Measurements from ENCODE around the gene SNUPN.
A peak's percentile ranks its signal among the peaks of the same experiment; 100 is the strongest.
"Not testable (repeated sequence)": the region's sequence is repeated elsewhere in the genome, so short reads cannot be mapped to it uniquely, and the experiment has no call there.

The SNUPN gene

DNA sequence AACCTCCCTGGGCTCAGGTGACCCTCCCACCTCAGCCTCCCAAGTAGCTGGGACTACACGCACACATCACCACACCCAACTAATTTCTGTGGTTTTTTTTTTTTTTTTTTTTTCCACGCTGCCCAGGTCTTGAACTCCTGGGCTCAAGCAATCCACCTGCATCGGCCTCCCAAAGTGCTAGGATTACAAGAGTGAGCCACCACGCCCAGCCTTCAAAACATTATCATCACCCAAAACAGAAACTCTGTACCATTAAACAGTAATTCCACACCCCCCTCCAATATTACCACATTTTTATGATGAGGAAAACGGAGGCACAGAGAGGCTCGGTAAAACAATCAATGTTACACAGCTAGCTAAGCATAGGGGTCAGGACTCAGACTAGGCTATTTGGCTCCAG is 10.5 kb upstream of the SNUPN start:
- intact Hi-C loops (cut with micrococcal nuclease) = no loop called here
- Mint-ChIP-seq H3K27ac (no peak overlapping the region), H3K4me3 (no peak overlapping the region), H3K9me3 (no peaks in the 10 kb centered on the region), H3K27me3 (no peaks in the 10 kb centered on the region), H3K36me3 (ENCODE audit: low read depth) (peaks cover 21% of the 10 kb centered on the region), H3K4me1 (ENCODE audit: low read depth) (peaks cover 30% of the 10 kb centered on the region)

GRCh38 chr15:75633922-75634321 is 8.4 kb upstream of the SNUPN start:
- intact Hi-C loops (cut with micrococcal nuclease); H3K27ac Mint-ChIP-seq: not testable (repeated sequence)

DNA sequence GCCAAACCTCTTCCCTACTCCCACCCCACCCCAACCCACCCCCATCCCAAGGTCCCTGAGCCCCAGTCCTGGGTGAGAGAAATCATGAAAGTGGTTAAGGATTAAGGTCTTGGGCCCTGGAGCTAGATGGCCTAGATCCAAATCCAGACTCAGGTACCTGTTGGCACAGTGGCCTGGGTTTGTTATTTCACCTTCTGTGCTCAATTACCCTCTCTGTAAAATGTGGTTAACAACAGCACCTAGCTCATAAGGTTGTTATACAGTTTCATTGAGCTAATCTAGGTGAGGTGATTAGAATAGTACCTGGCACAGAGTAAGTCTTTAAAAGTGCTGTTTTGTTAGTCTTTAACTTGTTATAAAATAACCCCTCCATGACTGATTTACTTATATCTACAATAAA is 6.4 kb upstream of the SNUPN start:
- Mint-ChIP-seq H3K9me3 (no peaks in the 10 kb centered on the region), H3K27me3 (no peaks in the 10 kb centered on the region), H3K4me1 (ENCODE audit: low read depth) (peaks cover 8% of the 10 kb centered on the region), H3K27ac (no peak overlapping the region), H3K4me3 (no peak overlapping the region), H3K36me3 (ENCODE audit: low read depth) (peaks cover 2% of the 10 kb centered on the region)
- intact Hi-C loops (cut with micrococcal nuclease) = no loop called here

More at GRCh38 chr15:75633922-75634321, 8.4 kb upstream of the SNUPN start:
- not testable (repeated sequence) for H3K9me3 Mint-ChIP-seq, H3K27me3 Mint-ChIP-seq, H3K4me3 Mint-ChIP-seq
- peaks cover 18% of the 10 kb centered on the region for H3K4me1 Mint-ChIP-seq (ENCODE audit: low read depth)
- peaks cover 10% of the 10 kb centered on the region for H3K36me3 Mint-ChIP-seq (ENCODE audit: low read depth)

- peaks cover 40% of the 10 kb centered on the region for H3K4me1 Mint-ChIP-seq (ENCODE audit: low read depth)
- H3K4me3 Mint-ChIP-seq = no peak overlapping the region
- H3K27me3 Mint-ChIP-seq = no peaks in the 10 kb centered on the region
- no peaks in the 10 kb centered on the region for H3K9me3 Mint-ChIP-seq
- intact Hi-C loops (cut with micrococcal nuclease) = no loop called here
- peaks cover 24% of the 10 kb centered on the region for H3K36me3 Mint-ChIP-seq (ENCODE audit: low read depth)
- peak overlapping the region; percentile 81 for H3K27ac Mint-ChIP-seq
Measured at GRCh38 chr15:75622505-75622904, 3.0 kb downstream of the SNUPN start.

DNA sequence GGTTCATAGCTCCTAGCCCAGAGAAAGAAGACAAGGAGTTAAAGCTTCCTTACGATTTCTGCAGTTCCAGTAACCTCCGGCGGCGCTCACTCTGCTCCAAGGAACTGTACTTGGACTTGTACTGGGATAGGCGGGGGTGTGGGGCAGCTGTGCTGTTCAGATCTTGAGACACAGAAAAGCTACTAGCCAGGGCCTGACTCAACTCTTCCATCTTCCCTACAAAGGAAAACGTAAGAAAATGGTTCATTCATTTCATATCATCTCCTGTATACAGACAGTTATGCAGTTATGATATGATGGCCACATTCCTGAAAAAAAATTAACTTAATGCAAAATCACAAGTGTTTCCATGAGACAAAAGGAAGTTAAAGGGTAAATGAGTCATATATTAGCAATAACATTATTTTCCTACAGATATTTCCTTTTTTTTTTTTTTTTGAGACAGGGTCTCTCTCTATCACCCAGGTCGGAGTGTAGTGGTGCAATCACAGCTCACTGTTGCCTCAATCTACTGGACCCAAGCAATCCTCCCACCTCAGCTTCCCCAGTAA is 4.6 kb downstream of the SNUPN start:
- Mint-ChIP-seq H3K36me3 (ENCODE audit: low read depth) (peaks cover 39% of the 10 kb centered on the region), H3K27ac (peak overlapping the region; percentile 81)

GRCh38 chr15:75620058-75620820 is 5.3 kb downstream of the SNUPN start:
- Mint-ChIP-seq H3K9me3 (no peaks in the 10 kb centered on the region), H3K27me3 (no peaks in the 10 kb centered on the region), H3K36me3 (ENCODE audit: low read depth) (peaks cover 44% of the 10 kb centered on the region), H3K27ac (peak overlapping the region; percentile 81), H3K4me3 (peak overlapping the region; percentile 26), H3K4me1 (ENCODE audit: low read depth) (peaks cover 27% of the 10 kb centered on the region)
- intact Hi-C loops (cut with micrococcal nuclease) = no loop called here

More for the DNA sequence above, 4.6 kb downstream of the SNUPN start:
- peaks cover 30% of the 10 kb centered on the region for H3K4me1 Mint-ChIP-seq (ENCODE audit: low read depth)
- intact Hi-C loops (cut with micrococcal nuclease) = no loop called here
- peak overlapping the region; percentile 42 for H3K4me3 Mint-ChIP-seq
- no peaks in the 10 kb centered on the region for H3K27me3 Mint-ChIP-seq
- no peaks in the 10 kb centered on the region for H3K9me3 Mint-ChIP-seq

GRCh38 chr15:75616766-75617165 is 8.8 kb downstream of the SNUPN start:
- Mint-ChIP-seq H3K27me3 (no peaks in the 10 kb centered on the region), H3K27ac (no peak overlapping the region), H3K36me3 (ENCODE audit: low read depth) (peaks cover 74% of the 10 kb centered on the region), H3K4me1 (ENCODE audit: low read depth) (peaks cover 25% of the 10 kb centered on the region), H3K4me3 (no peak overlapping the region), H3K9me3 (no peaks in the 10 kb centered on the region)
- intact Hi-C loops (cut with micrococcal nuclease) = no loop called here

- Mint-ChIP-seq H3K4me1 (ENCODE audit: low read depth) (no peaks in the 10 kb centered on the region), H3K27me3 (no peaks in the 10 kb centered on the region), H3K27ac (peak overlapping the region; percentile 21), H3K9me3 (no peaks in the 10 kb centered on the region), H3K4me3 (no peak overlapping the region), H3K36me3 (ENCODE audit: low read depth) (peaks cover 95% of the 10 kb centered on the region)
- intact Hi-C loops (cut with micrococcal nuclease) = no loop called here
Measured at GRCh38 chr15:75606711-75607699, 18.5 kb downstream of the SNUPN start.

- no peaks in the 10 kb centered on the region for H3K4me1 Mint-ChIP-seq (ENCODE audit: low read depth)
- no peak overlapping the region for H3K4me3 Mint-ChIP-seq
- peaks cover 95% of the 10 kb centered on the region for H3K36me3 Mint-ChIP-seq (ENCODE audit: low read depth)
- H3K27me3 Mint-ChIP-seq = no peaks in the 10 kb centered on the region
- no peaks in the 10 kb centered on the region for H3K9me3 Mint-ChIP-seq
- intact Hi-C loops (cut with micrococcal nuclease) = no loop called here
- no peak overlapping the region for H3K27ac Mint-ChIP-seq
Measured at GRCh38 chr15:75606026-75606425, 19.5 kb downstream of the SNUPN start.

GRCh38 chr15:75599401-75599800 is 26.1 kb downstream of the SNUPN start:
- H3K27me3 Mint-ChIP-seq = no peaks in the 10 kb centered on the region
- peaks cover 20% of the 10 kb centered on the region for H3K4me1 Mint-ChIP-seq (ENCODE audit: low read depth)
- no peak overlapping the region for H3K4me3 Mint-ChIP-seq
- intact Hi-C loops (cut with micrococcal nuclease) = no loop called here
- no peak overlapping the region for H3K27ac Mint-ChIP-seq
- no peaks in the 10 kb centered on the region for H3K9me3 Mint-ChIP-seq
- H3K36me3 Mint-ChIP-seq (ENCODE audit: low read depth) = peaks cover 90% of the 10 kb centered on the region

- peaks cover 91% of the 10 kb centered on the region for H3K36me3 Mint-ChIP-seq (ENCODE audit: low read depth)
- no peaks in the 10 kb centered on the region for H3K27me3 Mint-ChIP-seq
- peak overlapping the region; percentile 63 for H3K27ac Mint-ChIP-seq
- intact Hi-C loops (cut with micrococcal nuclease) = no loop called here
- H3K4me1 Mint-ChIP-seq (ENCODE audit: low read depth) = peaks cover 20% of the 10 kb centered on the region
- H3K4me3 Mint-ChIP-seq = no peak overlapping the region
- H3K9me3 Mint-ChIP-seq = no peaks in the 10 kb centered on the region
Measured at GRCh38 chr15:75598361-75598760, 27.2 kb downstream of the SNUPN start.

DNA sequence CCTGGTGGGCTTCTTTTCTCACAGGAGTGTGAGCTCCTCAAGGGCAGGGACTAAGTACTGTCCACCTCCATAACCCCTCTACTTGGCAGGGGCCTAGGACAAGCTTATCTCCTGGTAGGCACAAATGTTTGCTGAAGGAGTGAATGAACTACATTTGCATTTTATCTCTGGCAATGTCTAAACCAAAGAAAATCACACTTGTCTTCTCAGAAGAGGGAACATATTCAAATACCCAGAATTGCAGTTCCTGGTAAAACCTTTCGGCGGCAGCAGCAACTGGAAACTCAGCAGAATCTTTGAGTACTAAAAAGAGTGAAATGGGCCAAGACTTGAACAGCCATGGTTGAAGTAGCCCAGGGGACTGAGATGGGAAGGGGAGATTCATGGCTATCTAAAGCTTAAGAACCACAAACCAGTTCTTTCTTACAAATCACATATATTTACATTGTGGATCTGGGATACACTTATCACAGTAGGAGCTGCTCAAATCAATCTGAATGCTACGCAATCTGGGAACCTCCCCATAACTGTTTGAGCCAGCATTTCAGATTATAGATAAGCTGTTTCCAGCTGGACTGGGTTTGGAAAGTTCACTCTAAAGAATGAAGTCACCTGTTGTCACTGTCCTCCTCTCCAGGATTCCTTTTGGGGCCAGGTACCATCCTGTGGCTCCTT is 27.7 kb downstream of the SNUPN start:
- Mint-ChIP-seq H3K4me1 (ENCODE audit: low read depth) (peaks cover 20% of the 10 kb centered on the region), H3K27ac (peak overlapping the region; percentile 63), H3K36me3 (ENCODE audit: low read depth) (peaks cover 92% of the 10 kb centered on the region), H3K4me3 (no peak overlapping the region), H3K9me3 (no peaks in the 10 kb centered on the region), H3K27me3 (no peaks in the 10 kb centered on the region)
- intact Hi-C loops (cut with micrococcal nuclease) = no loop called here

GRCh38 chr15:75596703-75597345 is 28.7 kb downstream of the SNUPN start:
- Mint-ChIP-seq H3K4me3 (no peak overlapping the region), H3K9me3 (no peaks in the 10 kb centered on the region), H3K27ac (peak overlapping the region; percentile 63), H3K4me1 (ENCODE audit: low read depth) (peaks cover 20% of the 10 kb centered on the region), H3K36me3 (ENCODE audit: low read depth) (peaks cover 94% of the 10 kb centered on the region), H3K27me3 (no peaks in the 10 kb centered on the region)
- intact Hi-C loops (cut with micrococcal nuclease) = no loop called here

Measured in dendritic cell treated with granulocyte-macrophage colony-stimulating factor and Interleukin-4, amounts not matched to agents 40 ng/mL and 50 ng/mL, for 4 days (primary cell).